GM19328 (cell line): Measurements from ENCODE around the gene USO1.
"Not testable (repeated sequence)": the region's sequence is repeated elsewhere in the genome, so short reads cannot be mapped to it uniquely, and the experiment has no call there.

ENCODE experiments used
- ATAC-seq: cut with Tn5 transposase; IDR thresholded peaks from one replicate; pipeline ENCODE4 v1.9.1; 2021; ENCODE audit warnings: mild to moderate bottlenecking, moderate library complexity; ENCODE audit not compliant: unreplicated experiment

Gene USO1

DNA sequence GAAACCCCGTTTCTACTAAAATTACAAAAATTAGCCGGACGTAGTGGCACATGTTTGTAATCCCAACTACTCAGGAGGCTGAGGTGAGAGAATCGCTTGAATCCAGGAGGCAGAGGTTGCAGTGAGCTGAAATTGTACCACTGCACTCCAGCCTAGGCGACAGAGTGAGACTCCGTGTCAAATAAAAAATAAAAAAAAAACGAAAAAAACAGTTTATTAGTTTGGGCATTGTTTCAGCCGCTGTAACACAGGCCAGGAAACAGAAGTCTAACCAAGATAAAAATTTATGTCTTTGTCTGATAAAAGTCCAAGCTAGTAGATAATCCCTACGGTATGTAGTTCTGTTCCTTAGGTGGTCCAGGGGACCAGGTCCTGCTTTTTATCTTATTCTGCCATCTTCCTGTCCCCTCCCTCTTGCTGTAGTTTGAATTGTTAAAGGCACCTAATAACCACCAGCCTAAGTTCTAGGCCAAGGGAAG is 21.4 kb downstream of the USO1 start:
- ATAC-seq: no peak

DNA sequence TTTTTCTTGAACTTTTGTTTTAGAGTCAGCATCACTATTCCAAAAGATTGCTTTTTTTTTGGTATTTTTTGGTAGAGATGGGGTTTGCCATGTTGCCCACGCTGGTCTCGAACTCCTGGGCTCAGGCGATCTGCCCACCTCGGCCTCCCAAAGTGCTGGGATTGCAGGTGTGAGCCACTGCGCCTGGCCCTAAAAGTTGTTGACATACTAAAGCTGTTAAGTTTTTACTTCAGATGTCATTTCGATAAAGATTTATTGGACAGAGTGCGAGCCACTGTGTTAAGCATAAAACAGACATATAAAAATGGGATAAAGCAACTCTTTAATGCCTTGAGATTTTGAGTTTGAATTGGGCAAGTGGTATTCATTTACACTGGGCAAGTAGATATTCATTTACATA is 28.3 kb downstream of the USO1 start:
- no peak for ATAC-seq

DNA sequence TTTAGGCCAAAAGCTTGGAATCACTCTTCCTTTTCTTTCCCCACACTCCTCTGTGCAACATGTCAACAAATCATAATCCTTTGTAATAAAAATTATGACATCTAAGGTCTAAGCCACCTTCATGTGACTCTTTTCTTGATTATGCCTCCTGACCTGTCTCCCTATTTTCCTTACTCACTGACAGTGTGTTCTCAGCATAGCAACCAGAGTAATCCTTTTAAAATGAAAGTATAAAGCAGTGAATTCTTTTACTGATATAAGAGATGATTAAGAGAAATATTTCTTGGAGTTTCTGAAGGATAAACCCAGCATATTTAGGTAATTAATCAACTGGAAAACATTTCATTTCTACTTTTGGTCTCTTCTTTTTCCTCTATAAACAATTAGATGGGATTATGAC is 44.7 kb downstream of the USO1 start:
- no peak for ATAC-seq

DNA sequence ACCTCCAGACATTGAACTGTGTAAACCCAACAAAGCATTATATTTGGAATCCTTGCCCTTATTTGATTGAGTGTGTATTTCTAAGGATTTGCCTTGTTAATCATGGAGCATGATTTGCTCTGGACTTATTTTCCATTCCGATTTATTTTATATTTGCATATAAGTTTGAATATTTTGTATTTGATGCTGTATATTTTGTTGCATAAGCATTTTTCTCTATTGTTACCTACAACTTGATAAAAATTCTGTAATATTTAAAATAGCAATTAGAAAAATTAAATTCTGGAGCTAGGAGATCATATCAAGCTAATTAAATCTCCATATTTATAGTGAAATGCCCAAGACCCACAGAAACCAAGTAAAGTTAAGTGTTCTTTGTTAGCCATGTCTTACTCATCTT is 47.2 kb downstream of the USO1 start:
- ATAC-seq: no peak

DNA sequence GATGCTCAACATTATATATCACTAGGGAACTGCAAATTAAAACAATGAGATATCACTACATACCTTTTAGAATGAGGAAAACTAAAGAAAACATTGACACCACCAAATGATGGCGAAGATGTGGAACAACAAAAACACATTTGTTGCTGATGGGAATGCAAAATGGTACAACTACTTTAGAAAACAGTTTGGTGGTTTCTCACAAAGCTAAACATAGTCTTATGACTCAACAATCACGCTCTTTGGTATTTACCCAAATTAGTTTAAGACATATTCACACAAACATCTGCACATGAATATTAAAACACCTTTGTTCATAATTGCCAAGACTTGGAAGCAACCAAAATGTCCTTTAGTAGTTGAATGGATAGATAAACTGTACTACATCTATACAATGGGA is 53.2 kb downstream of the USO1 start:
- ATAC-seq: no peak

DNA sequence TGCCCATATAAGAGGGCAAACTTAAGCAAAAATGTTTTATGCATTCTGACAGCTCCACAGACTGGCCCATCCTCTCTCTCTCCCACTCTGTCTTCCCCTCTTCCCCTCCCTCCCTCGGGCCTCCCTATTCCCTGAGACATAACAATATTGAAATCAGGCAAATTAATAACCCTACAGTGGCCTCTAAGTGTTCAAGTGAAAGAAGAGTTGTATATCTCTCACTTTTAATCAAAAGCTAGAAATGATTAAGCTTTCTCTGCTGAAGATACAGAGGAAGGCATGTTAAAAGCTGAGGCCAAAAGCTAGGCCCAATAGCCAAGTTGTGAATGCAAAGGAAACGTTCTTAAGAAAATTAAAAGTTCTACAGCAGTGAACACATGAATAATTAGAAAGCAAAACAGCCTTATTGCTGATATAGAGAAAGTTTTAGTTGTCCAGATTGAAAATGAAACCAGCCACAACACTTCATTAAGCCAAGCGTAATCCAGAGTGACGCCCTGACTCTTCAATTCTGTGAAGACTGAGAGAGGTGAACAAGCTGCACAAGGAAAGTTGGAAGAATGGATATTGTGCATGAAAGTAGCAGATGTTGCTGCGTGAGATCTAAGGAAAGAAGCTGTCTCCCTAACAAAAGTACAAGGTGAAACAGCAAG is 54.9 kb downstream of the USO1 start:
- ATAC-seq: no peak

DNA sequence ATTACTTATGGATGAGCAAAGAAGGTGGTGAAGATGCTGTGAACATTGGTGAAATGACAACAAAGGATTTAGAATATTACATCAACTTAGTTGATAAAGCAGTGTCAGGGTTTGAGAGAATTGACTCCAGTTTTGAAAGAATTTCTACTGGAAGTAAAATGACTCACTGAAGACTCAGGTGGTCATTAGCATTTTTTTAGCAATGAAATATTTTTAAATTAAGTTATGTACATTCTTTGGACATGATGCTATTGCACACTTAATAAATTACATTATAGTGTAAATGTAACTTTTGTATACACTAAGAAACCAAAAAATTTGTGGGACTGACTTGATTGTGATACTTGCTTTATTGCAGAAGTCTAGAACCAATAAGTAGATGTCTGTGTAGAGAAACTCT is 56.9 kb downstream of the USO1 start:
- ATAC-seq: no peak

DNA sequence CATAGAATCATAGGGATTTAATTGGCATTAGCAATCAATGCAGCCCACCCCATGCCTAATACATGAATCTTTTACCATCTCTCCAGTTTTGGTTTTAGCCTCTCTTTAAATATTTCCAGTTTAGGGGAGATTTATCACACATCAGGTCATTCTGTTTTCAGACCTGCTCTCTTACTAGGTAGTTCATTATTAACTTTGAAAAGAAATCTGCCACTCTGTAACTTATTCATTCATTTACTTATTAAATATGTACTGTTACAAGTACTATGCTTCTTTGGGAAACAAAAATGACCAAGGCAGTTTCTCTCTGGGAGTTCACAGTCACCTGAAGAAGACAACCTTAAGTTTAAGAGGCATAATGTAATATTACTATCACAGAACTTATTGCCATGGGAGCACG is 62.1 kb downstream of the USO1 start:
- ATAC-seq: no peak

DNA sequence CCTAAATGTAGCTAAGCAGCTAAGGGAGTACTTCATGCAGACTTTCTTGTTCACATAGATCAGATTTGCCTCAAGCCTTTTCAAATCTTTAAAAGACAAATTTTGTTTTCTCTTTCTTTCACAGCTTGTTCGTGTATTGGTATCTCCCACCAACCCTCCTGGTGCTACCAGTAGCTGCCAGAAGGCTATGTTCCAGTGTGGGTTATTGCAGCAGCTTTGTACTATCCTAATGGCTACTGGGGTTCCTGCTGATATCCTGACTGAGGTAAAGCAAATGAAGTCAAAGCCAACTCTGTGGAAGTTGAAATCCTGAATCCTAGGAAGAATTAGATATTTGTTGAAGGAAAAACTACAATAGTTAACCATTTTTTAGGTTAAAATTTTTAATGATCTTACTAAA is 62.6 kb downstream of the USO1 start:
- no peak for ATAC-seq

DNA sequence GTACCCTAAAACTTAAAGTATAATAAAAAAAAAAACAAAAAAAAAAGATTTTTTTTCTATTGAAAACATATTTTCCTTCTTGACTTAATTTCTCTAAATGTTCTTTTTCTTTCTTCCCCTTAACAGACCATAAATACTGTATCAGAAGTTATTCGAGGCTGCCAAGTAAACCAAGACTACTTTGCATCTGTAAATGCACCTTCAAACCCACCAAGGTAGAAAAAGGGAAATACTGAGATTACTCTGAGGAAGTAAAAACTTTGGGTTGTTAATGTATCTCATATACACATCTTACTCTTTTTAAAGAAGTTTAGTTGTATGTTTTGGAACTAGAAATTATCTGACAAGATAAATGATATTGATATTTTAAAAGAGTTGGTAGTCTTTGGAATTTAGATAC is 65.6 kb downstream of the USO1 start:
- ATAC-seq: no peak

DNA sequence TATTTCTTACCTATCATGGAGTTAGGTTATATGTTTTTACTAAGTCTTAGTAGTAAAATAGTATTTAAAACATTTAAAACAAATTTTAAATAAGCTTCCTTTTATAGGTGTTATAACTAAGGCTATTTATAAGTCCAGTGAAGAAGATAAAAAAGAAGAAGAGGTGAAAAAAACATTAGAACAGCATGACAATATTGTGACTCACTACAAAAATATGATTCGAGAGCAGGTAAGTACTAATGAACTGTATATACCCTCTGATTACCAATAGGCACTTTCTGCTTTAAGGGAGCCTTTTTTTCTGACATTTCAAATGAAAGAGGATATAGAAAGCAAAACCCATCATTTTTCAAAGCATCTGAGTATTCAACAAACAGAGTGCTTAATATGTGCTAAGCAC is 76.6 kb downstream of the USO1 start:
- no peak for ATAC-seq

DNA sequence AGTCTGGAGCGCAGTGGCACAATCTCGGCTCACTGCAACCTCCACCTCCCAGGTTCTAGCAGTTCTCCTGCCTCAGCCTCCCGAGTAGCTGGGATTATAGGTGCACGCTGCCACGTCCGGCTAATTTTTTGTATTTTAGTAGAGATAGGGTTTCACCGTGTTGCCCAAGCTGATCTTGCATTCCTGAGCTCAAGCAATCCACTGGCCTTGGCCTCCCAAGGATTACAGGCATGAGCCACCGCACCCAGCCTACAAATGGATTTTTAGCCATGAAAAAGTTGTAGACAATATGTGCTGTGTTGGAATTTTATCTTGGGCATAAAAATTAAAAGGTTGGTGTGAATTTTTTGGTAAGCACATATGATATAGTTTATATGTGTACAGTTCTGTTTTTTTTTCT is 81.7 kb downstream of the USO1 start:
- not testable (repeated sequence) for ATAC-seq

DNA sequence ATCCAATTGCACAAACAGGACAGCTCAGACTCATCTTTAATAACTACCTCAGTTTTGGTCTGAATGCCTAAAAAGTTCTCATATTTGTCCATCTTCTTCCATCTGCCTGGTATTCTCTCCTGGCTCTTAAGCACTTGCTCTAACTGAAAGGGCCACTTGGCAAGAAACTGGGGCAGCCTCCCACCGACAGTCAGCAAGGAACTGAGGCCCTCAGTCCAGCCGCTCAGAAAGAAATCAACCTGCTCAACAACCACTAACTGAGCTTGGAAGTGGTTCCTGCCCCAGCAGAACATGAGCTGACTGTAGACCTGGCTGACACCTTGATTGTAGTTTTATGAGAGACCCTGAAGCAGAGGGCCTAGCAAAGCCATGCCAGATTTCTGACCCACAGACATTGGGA is 93.5 kb downstream of the USO1 start:
- ATAC-seq: no peak

DNA sequence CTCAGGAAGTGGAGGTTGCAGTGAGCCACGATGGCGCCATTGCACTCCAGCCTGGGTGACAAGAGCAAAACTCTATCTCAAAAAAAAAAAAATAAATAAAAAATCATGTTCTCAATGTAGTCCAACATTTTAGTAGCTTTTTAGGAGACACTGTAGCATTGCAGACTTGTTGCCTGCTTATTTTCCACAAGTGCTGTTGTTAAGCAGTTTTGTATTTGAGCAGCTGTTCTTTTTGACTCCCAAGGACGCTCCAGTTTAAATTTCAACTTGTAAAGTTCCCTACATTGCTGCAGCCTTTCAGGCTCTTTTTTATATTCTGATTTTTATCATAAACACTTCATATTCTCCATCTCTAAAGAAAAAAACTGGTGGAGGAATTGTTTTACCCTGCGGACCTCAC is 94.7 kb downstream of the USO1 start:
- ATAC-seq: no peak

DNA sequence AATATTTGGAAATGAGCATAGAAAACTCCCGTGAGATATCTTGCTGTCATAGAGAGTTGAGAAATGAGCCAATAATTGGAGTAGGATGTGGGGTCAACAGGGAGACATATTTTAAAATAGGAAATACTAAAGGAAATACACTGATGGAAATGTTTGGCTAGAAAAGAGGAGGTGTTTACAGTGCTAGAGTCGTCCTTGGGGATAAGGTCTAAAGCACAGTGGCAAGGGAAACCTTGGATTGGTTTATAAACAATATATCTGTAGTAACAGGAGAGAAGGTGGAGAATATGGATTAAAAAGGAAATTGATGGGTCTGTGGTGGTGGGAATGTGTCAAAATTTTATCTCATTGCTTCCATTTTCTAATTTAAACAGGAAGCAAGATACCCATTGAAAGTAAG is 95.8 kb downstream of the USO1 start:
- ATAC-seq: no peak

DNA sequence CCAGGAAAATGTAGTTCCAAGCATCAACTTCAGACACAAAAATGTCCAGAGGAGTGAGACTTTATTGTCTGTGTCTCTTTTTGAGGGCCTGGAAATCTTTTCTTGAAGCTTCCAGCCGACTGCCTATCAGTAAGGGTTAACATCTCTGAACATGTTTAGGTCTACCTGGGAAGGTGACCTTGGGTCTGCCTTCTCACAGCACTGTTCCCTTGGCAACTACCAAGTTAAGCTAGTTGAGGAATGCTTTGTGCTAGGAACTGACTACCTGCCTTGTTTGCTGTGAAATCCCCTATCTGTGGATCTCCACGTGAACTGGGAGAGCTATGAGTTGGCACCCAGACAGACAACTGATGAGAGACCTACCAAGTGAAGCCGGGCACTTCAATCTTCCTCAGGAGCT is 96.3 kb downstream of the USO1 start:
- no peak for ATAC-seq

DNA sequence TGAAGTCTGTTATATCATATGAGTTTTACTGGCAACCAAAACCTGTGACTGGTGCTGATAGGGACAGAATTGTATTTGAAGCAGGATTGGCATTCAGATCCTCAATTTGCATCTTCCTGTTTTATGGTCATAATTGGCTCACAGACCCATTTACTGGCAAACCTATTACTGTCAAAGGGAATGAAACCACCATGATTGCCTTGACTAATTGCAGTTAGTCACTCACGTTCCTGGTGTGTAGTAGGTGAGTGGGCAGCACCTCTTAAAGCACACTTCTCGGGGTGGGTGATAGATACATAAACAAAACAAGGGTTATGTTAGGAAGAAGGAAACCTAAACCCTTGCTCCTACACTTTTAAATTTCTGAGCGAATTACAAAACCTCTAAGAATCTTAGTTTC is 96.8 kb downstream of the USO1 start:
- ATAC-seq: no peak

DNA sequence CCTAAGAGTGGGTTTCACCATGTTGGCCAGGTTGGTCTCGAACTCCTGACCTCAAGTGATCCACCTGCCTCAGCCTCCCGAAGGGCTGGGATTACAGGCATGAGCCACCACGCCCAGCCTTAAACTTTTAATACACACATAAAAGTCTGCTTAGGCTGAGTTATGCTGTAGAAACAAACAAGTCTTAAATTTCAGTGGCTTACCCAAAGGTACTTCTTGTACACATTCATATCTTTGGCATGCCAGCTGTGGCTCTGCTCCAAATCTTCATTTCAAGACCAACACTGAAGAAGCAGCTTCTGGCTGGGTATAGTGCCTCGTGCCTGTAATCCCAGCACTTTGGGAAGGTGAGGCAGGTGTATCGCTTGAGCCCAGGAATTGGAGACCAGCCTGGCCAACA is 97.6 kb downstream of the USO1 start:
- no peak for ATAC-seq

DNA sequence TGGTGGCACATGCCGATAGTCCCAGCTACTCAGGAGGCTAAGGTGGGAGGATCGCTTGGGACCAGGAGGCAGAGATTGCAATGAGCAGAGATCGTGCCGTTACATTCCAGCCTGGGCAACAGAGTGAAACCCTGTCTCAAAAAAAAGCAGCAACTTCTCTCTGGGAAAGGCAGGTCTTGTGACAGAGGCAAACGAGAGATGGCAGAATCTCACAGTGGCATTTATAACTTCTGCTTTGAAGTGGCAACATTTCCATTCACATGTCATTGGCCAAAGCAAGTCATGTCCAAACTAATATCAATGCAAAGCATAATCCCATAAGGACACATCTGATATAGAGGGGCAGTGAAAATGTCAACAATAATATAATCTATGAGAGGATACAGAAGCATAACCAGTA is 98.0 kb downstream of the USO1 start:
- ATAC-seq: no peak

DNA sequence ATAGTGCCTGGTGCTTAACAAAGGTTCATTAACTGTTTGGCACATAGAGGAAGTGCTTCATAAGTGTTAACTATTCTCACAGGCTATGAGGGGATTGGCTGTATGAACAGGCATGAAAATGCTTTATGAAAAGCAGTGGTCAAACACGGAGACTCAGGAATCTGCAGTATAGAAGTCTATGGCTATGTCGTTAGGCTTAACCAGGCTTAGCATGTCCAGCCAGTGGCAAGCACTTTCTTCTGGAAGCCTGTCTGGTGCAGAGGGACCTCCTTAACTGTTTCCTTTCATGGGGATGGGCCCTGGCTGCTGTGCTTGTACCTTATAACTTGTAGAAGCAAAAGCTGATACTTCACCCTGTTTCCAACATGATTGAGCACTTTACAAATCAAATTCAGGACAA is 99.4 kb downstream of the USO1 start:
- no peak for ATAC-seq

DNA sequence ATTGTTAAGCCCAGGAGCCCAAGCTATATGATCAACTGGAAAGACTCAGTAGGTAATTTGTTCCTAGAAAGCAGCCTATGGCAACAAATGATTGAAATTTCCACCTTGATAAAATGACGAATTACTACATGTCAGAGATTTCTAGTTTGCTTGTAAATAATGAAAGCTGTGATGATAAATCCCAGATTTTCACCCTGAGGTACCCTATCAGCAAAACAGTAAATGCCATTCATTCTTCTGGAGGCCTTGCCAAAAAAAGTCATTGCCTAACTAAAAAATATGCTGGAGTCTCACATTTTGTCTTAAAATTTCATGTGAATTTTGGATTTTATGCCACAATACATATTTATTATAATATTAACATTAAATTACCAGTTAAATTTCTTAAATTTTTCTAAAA is 106.5 kb downstream of the USO1 start:
- ATAC-seq: no peak

DNA sequence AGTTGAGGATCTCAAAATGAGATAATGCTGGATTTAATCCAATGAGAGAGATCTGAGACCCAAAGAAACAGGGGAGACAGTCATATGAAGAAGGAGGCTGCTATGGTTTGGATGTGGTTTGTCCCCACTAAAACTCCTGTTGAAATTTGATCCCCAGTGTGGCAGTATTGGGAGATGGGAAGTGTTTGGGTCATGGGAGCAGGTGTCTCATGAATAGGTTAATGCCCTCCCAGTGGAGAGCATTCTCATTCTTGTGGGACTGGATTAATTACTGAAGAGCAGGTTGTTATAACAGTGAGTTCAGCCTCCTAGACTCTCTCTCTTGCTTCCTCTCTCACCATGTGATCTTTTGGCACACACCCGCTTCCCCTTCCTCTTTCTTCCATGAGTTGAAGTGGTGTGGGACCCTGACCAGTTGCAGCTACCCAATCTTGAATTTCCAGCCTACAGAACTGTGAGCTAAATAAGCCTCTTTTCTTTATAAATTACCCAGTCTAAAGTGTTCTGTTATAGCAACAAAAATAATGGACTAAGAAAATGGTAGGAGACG is 107.6 kb downstream of the USO1 start:
- ATAC-seq: no peak

DNA sequence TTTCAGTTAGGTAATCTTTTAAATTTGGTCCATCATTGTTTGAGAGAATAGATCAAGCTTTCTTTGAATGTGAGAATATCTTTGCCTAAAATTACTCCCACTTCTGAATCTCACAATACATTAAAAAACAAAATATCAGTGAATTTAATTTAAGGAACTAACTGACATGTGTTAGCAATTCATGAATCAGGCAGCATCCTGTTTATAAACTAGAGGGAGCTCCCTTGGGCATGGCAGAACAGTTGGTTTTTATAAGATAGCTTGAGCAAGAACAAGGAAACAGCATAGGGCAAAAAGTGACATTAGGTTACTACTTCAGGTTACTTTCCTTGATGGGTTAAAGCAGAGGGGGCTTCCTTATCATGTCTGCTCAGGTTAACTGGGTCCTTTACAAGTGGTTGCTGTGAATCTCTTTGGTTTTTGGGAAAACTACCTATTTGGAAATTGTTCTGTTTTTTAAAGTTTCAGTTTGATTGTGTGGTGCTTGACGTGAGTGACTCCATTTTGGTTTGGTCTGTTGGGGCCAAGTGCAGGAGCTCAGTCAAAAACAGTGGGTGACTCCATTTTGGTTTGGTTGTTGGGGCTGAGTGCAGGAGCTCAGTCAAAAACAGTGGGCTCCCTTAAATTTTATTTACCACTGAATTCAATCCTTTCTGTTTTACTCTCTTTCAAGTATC is 109.9 kb downstream of the USO1 start:
- no peak for ATAC-seq
